ACHN (cell line): Measurements from ENCODE around the gene PLG.
"Not testable (repeated sequence)": the region's sequence is repeated elsewhere in the genome, so short reads cannot be mapped to it uniquely, and the experiment has no call there.

Experiments used
- DNase-seq: peaks from one replicate; pipeline ENCODE4 v3.0.0-alpha.2; 2015
- in situ Hi-C: cut with HindIII; loops from 2 replicates; pipeline ENCODE4 v1.10.0; 2017; ENCODE audit warnings: low sequenced_read_pairs, low pct_ligation_motif_present, low pct_unique_long_range_greater_than_20kb

PLG gene

DNA sequence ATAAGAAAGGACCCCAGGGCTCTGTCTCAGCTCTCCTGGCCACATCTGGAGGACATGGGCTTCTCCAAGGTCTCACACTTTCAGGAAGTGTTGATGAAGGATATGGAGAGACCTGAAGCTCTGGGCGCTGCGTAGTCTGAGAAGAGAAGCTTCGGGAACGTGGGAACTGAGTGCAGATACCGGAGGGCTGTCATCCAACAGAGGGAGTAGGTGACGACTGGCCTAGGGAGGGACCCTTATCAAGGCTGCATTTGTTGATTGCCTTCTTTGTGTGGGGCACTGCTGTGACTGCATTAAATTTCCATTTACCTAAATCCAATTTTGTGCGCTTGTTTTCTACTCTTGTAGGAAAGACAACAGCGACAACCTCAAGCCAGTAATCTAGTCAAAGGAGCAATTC lies 63.4 kb downstream of the PLG start:
- in situ Hi-C loops, result no loop called here
- DNase-seq, result no peak

DNA sequence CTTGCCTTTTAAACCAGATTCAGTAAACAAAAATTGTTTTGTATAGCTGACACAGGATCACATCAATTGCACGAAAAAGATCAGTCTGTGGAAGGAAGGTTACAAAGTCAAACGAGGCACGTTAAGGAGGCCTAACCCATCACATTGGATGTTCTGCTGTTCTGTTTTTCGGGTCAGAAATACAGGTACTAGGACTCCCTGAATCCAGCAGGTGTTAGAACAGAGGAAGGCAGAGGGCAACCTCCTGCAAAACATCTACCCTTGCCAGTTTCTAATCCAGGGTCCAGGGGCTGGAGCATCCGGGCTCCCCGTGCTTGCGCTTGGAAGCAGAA lies 64.6 kb downstream of the PLG start:
- in situ Hi-C loops, result no loop called here
- DNase-seq, result no peak

- in situ Hi-C loops, result no loop called here
- peak; percentile 39 for DNase-seq
Observed at GRCh38 chr6:160766989-160767646, 65.1 kb downstream of the PLG start.

DNA sequence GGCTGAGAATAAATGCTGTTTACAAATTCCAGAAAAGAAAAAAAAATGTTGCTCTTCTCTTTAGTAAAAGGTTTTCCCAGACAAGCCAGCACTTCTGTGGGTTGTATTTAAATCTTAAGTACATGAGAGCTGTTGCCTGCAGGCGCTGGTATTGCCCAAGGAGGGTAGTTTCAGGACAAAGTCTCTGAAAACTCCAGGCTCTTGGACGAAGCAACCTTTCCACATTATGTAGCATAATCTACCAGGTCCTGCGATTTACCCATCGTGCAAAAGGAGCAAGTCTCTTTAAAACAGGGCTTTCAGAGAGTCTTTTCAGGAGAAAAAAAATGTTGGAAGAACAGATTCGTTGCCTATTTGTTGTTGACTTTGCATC lies 65.6 kb downstream of the PLG start:
- DNase-seq, result no peak
- in situ Hi-C loops, result no loop called here

DNA sequence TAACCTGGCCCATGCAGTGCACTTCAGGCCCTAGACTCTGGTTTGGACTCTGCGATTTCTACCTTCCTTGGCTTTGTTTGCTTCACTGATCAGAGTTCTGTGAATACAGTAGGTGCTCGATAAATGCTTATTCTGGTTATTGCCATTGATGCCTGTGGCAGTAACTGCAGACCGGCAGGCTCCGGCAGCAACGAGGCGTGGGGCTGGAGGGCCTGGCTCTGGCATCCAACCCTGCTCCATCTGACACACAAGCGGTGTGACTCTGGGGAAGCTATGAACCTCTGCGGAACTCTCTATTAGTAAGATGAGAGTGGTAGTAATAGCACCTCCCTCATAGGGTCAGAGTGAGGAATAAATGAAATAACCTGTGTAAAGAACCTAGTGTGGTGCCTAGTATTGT lies 66.1 kb downstream of the PLG start:
- DNase-seq, result no peak
- in situ Hi-C loops, result no loop called here

DNA sequence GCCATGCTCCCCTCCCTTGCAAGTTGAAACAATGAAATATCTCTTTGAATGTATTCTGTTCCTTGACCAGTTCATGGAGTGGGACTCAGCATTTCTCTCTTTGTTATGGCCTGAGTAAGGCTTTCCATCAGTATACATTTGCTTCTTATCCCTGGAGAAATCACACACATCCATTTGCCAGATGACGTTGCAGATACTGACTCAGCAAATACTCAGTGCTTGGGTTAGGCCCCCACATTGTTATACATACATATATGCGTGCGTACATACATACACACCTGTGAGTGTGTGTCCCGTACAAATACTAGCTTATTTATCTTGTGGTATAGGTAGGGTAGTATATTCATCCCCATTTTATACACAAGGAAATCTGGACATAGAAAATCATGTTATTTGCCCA lies 72.4 kb downstream of the PLG start:
- DNase-seq, result no peak
- in situ Hi-C loops, result no loop called here

- DNase-seq, result no peak
- in situ Hi-C loops, result no loop called here
Observed at GRCh38 chr6:160775792-160776580, 73.9 kb downstream of the PLG start.

DNA sequence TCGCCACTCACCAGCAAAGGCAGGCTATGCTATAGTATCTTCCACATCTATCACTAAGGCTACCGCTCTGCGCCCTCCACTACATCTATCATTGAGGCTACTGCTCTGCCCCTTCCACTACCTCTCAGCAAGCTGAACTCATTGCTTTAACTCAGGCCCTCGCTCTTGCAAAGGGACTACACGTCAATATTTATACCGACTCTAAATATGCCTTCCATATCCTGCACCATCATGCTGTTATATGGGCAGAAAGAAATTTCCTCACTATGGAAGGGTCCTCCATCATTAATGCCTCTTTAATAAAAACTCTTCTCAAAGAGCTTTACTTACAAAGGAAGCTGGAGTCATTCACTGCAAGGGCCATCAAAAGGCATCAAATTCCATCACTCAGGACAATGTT lies 77.1 kb downstream of the PLG start:
- DNase-seq, in situ Hi-C loops: not testable (repeated sequence)

- in situ Hi-C loops, result not testable (repeated sequence)
Observed at GRCh38 chr6:160780656-160781055, 78.6 kb downstream of the PLG start.

DNA sequence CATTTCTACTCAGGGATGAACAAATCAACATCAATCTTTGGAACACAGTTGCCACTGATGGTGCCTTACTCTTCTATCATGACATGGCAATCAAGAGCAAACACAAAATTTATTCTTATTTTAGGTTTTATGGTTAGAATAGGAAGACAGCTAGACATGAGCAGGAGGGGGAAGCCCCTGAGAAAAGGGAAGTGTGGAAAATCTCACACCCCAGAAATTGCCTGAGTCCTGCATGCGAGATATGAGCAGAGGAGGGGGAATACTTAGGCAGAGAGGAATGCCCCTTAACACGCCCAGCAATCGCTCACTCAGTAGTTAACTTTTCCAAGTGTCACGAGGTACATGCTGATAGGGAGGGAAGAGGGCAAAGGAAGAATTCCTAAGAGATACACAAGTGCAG lies 79.3 kb downstream of the PLG start:
- DNase-seq, result no peak
- in situ Hi-C loops, result no loop called here

More at GRCh38 chr6:160780656-160781055, 78.6 kb downstream of the PLG start:
- not testable (repeated sequence) for DNase-seq

GRCh38 chr6:160782228-160782627 lies 80.2 kb downstream of the PLG start:
- in situ Hi-C loops, result no loop called here
- DNase-seq, result no peak

DNA sequence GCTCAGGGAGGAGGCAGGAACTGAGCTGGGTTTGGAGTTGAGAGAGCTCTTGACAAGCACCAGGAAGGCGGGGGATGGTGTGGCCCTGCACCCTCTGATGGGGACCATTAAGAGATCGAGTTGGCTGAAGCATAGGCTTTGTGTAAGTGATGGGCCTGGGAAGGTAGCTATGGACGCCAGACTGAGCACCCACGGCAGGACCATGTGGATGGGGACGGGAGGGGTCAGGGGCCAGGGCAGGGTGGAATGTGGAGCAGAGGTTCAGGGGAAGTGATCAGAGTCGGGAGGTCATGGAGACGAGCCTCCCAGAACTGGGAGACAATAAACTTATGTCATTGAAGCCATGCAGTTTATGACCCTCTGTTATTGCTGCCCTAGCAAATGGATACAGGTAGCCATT lies 81.7 kb downstream of the PLG start:
- DNase-seq, result no peak
- in situ Hi-C loops, result no loop called here

GRCh38 chr6:160788126-160788525 lies 86.1 kb downstream of the PLG start:
- in situ Hi-C loops, DNase-seq: not testable (repeated sequence)

GRCh38 chr6:160788806-160789205 lies 86.8 kb downstream of the PLG start:
- in situ Hi-C loops, result no loop called here

DNA sequence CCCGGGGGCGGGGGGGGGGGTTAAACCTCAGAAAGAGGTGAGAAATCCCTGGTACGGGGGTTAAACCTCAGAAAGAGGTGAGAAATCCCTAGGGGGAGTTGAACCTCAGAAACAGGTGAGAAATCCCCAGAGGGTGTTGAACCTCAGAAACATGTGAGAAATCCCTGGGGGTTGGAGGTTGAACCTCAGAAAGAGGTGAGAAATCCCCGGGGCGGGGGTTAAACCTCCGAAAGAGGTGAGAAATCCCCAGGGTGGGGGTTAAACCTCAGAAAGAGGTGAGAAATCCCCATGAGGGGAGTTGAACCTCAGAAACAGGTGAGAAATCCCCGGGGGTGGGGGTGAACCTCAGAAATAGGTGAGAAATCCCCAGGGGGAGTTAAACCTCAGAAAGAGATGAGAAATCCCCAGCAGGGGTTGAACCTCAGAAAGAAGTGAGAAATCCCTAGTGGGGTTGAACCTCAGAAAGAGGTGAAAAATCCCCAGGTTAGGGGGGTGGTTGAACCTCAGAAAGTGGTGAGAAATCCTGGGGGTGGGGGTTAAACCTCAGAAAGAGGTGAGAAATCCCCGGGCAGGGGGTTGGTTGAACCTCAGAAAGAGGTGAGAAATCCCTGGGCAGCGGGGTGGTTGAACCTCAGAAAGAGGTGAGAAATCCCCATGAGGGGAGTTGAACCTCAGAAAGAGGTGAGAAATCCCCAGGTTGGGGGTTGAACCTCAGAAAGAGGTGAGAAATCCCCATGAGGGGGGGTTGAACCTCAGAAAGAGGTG lies 87.4 kb downstream of the PLG start:
- DNase-seq, result no peak

More at GRCh38 chr6:160788806-160789205, 86.8 kb downstream of the PLG start:
- no peak for DNase-seq

DNA sequence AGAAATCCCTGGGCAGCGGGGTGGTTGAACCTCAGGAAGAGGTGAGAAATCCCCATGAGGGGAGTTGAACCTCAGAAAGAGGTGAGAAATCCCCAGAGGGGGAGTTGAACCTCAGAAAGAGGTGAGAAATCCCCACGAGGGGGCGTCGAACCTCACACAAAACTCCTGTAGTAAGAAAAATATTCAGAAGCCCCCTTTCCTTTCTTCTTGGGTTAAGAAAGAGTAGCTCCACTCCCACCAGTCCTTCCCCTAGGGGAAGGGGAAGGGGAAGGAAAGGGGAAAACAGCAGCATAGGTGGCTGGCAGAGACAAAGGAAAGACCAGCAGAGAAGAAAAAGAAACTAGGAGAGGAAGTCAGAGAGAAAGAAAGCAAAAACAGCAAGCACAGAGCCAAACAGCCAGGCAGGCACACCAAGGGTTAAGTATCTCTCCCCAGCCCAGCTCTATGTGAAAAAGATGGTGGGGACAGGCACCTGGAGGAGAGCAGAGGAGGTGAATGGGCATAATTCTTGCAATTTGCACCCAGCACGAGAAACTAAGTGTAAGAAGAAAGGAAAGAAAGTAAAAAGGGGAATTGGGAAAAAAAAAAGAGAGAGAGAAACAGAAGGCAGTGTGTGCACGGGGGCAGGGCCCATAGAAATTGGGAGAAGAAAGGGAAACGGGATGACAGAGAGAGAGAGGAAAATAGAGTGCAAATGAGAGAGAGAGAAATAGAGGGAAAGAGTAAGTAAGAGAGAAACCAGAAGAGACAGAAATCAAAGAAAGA lies 88.2 kb downstream of the PLG start:
- in situ Hi-C loops, result no loop called here
- DNase-seq, result no peak

More for the DNA sequence above, 87.4 kb downstream of the PLG start:
- in situ Hi-C loops, result no loop called here

GRCh38 chr6:160791459-160791858 lies 89.4 kb downstream of the PLG start:
- in situ Hi-C loops, result no loop called here
- DNase-seq, result no peak

DNA sequence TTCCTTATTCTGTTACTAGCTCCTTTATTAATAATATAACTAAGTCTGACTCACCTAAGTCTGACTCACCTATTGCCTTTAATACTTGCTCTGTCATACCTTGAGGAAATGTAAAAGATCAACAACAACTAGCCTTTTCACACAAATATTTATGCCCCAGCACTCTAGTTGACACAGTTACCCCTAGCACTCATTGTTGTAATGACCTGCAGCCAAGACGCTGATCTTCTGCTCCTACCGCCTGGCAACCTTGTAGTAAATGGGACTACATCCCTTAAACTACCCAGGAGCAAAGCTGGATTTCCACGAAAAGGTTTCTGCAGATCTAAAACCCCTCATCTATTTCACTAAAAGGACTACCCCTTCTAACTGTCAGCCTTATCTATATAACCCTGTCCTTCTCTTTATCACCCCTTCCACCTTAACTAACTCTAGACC lies 90.0 kb downstream of the PLG start:
- in situ Hi-C loops, result no loop called here
- no peak for DNase-seq

- in situ Hi-C loops, result no loop called here
- no peak for DNase-seq
Observed at GRCh38 chr6:160792708-160793107, 90.7 kb downstream of the PLG start.
